ENCODE results near the gene SHISA8. TPM values are rescaled to one million over a fixed set of nuclear protein-coding genes. Genes with fewer than 3 reads are reported as not detected.

The SHISA8 gene
- total and polyA plus RNA-seq, 10 of the 15 experiments (the other 5 are each of a cell fraction or from before 2014, with no cell fraction given): 0.06 to 10.1 (median 0.25) TPM

DNA sequence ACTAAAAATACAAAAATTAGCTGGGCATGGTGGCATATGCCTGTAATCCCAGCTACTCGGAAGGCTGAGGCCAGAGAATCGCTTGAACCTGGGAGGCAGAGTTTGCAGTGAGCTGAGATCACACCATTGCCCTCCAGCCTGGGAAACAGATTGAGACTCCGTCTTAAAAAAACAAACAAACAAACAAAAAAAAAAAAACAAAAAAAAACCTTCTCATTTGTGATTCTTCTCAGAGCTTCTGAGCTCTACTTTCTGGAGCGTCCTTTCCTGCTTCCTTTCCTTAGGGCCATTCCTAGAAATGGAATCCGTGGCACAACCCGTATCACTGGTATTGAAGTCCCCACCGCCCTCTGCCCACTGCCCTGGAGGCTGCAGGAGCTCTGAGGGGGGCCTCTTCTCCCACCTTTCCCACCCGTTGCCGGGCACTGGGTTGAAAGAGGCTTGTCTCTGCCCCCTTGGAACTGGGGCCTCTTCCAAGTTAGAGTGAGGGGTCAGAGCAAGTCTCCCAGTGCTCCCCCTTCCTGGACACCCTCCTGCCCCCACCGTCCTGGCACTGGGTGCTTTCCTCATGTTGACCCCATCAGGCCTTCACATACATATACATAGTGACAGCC, 2.0 kb upstream of the SHISA8 start:
- peaks cover 3% of the 10 kb centered on the region; the same call in 1 of the 2 replicates for H3K79me2 ChIP-seq (ENCODE audit: control insufficient read depth, insufficient read depth, low read length)
- DNase-seq (ENCODE audit: low read depth, low spot score) (no peak), ATAC-seq (no peak), FAIRE-seq (no peak)
- intact Hi-C loops (cut with micrococcal nuclease; ENCODE audit: unreplicated experiment) (no loop called here), in situ Hi-C loops (cut with MboI) (no loop called here)
- ChIA-PET CTCF (interaction anchor here (0.8 to 2.2 kb wide), 6 partner anchors 9 to 219 kb away, joined by 3 to 8 read pairs (median 4); partner anchors contain the start of gene CENPM), RAD21 (ENCODE audit: unreplicated experiment) (interaction anchor here (0.6 to 2.0 kb wide), 5 partner anchors 8 to 58 kb away, joined by 3 to 10 read pairs (median 7); partner anchors contain the start of gene CENPM), POLR2A (interaction anchor here (0.5 to 15.3 kb wide), 9 partner anchors 9 to 117 kb away, joined by 3 to 599 read pairs (median 4); partner anchors contain the start of gene CCDC134), SMC1A (ENCODE audit: uncharacterized antibody, unreplicated experiment) (interaction anchor here (0.8 to 15.4 kb wide), 4 partner anchors 9 to 55 kb away, joined by 3 to 321 read pairs (median 4); no protein-coding TSS in a partner anchor)
- no peaks in the 10 kb centered on the region for H3K9me3 ChIP-seq (replicated peaks; ENCODE audit: control insufficient read depth, insufficient read depth, low read length)
- H3K36me3 ChIP-seq (ENCODE audit: control insufficient read depth in 2 of 2, insufficient read depth in 2 of 2, low read length in 1 of 2): no peaks in the 10 kb centered on the region
- H4K20me1 ChIP-seq (ENCODE audit: control insufficient read depth, insufficient read depth): peaks cover 6% of the 10 kb centered on the region; the same call in 1 of the 2 replicates
- H3K27me3 ChIP-seq (replicated peaks in 1 of 2; ENCODE audit: control insufficient read depth in 2 of 2, insufficient read depth in 2 of 2, low read length in 1 of 2): peaks cover 3 to 6% of the 10 kb centered on the region in 2 experiments; a peak in 3 of 4 replicates
- WGBS (ENCODE audit: insufficient coverage, insufficient replicate concordance, low lambda C conversion rate, missing lambda C conversion rate): 74% methylated on average over 10 of the region's 10 CpGs
- peaks cover 54% of the 10 kb centered on the region for H3K4me1 ChIP-seq (ENCODE audit: control insufficient read depth, insufficient read depth, low read length)
- TF ChIP-seq MTA2 (IDR thresholded peaks at IDR 0.05; ENCODE audit: low read depth) (no peak), POLR2AphosphoS5 (IDR thresholded peaks at IDR 0.05; ENCODE audit: low read length) (peak; percentile 11; the same call in 1 of the 2 replicates), NFYA (IDR thresholded peaks at IDR 0.05; ENCODE audit: borderline replicate concordance, low read depth, low read length) (no peak), SMC3 (IDR thresholded peaks at IDR 0.05; ENCODE audit: borderline replicate concordance, low read length) (no peak), SPI1 (IDR thresholded peaks at IDR 0.05; ENCODE audit: borderline replicate concordance, insufficient read depth, low read depth, low read length) (no peak)
- H3K27ac ChIP-seq (ENCODE audit: control insufficient read depth, insufficient read depth): no peak overlapping the region
- H3K4me2 ChIP-seq (ENCODE audit: control insufficient read depth, insufficient read depth): no peak overlapping the region
- BruUV-seq (replicated peaks): no TSS peak
- no peak overlapping the region for H3K4me3 ChIP-seq
- no peak overlapping the region for H3K9ac ChIP-seq (ENCODE audit: control insufficient read depth, insufficient read depth, low read length)
- H2AFZ ChIP-seq (ENCODE audit: control insufficient read depth, low read depth, low read length): no peak overlapping the region
